ENCODE measurements around the gene CEP350.

CEP350 gene

DNA sequence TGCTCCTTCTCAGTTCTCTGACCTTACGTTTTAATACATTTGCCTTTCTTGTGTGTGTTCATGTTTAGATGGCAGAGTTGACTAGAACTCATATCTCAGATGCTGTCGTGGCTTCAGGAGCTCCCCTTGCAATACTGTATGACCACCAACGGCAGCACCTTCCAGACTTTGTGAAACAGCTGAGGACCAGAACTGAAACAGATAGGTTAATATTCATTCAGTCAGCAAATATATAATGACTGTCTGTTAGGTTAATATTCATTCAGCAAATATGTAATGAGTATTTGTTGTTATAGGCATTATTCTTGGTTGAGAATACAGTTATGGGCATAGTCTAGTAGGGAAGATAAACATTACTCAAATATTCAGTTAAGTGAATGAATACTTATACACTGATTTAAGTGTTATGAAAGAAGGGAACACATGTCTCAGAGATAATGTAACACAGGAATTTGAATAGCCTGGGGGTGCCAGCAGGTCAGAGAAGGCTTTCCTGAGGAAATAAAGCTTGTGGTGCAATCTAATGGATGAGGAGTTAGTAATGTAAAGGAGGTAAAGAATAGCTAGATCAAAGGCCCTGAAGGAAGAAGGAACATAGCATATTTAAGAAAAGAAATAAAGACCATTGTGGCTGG lies 88.5 kb downstream of the CEP350 start:
- Histone ChIP-seq H3K4me3 (ENCODE audit: low read length) (no peak overlapping the region), H3K27ac (ENCODE audit: low read length) (no peak overlapping the region), H3K9ac (ENCODE audit: low read length) (no peak overlapping the region), H3K4me1 (ENCODE audit: control insufficient read depth, low read depth, low read length) (no peaks in the 10 kb centered on the region), H3K27me3 (ENCODE audit: control insufficient read depth, insufficient read depth, low read length) (no peaks in the 10 kb centered on the region), H3K9me3 (ENCODE audit: control insufficient read depth, low read depth, low read length) (no peaks in the 10 kb centered on the region), H3K36me3 (ENCODE audit: control insufficient read depth, low read depth, low read length) (peaks cover 60% of the 10 kb centered on the region)

- H3K27me3 ChIP-seq (ENCODE audit: control insufficient read depth, insufficient read depth, low read length) = no peaks in the 10 kb centered on the region
- no peaks in the 10 kb centered on the region for H3K9me3 ChIP-seq (ENCODE audit: control insufficient read depth, low read depth, low read length)
- no peak overlapping the region for H3K27ac ChIP-seq (ENCODE audit: low read length)
- H3K4me3 ChIP-seq (ENCODE audit: low read length) = no peak overlapping the region
- peaks cover 64% of the 10 kb centered on the region for H3K36me3 ChIP-seq (ENCODE audit: control insufficient read depth, low read depth, low read length)
- H3K4me1 ChIP-seq (ENCODE audit: control insufficient read depth, low read depth, low read length) = no peaks in the 10 kb centered on the region
- no peak overlapping the region for H3K9ac ChIP-seq (ENCODE audit: low read length)
Observed at GRCh38 chr1:180043785-180044184, 89.2 kb downstream of the CEP350 start.

- Histone ChIP-seq H3K9ac (ENCODE audit: low read length) (no peak overlapping the region), H3K9me3 (ENCODE audit: control insufficient read depth, low read depth, low read length) (no peaks in the 10 kb centered on the region), H3K27ac (ENCODE audit: low read length) (no peak overlapping the region), H3K4me3 (ENCODE audit: low read length) (no peak overlapping the region), H3K36me3 (ENCODE audit: control insufficient read depth, low read depth, low read length) (peaks cover 69% of the 10 kb centered on the region), H3K4me1 (ENCODE audit: control insufficient read depth, low read depth, low read length) (no peaks in the 10 kb centered on the region), H3K27me3 (ENCODE audit: control insufficient read depth, insufficient read depth, low read length) (no peaks in the 10 kb centered on the region)
Observed at GRCh38 chr1:180046674-180047073, 92.1 kb downstream of the CEP350 start.

- Histone ChIP-seq H3K4me1 (ENCODE audit: control insufficient read depth, low read depth, low read length) (no peaks in the 10 kb centered on the region), H3K36me3 (ENCODE audit: control insufficient read depth, low read depth, low read length) (peaks cover 49% of the 10 kb centered on the region), H3K9ac (ENCODE audit: low read length) (no peak overlapping the region), H3K27me3 (ENCODE audit: control insufficient read depth, insufficient read depth, low read length) (no peaks in the 10 kb centered on the region), H3K9me3 (ENCODE audit: control insufficient read depth, low read depth, low read length) (no peaks in the 10 kb centered on the region), H3K27ac (ENCODE audit: low read length) (no peak overlapping the region), H3K4me3 (ENCODE audit: low read length) (no peak overlapping the region)
Observed at GRCh38 chr1:180053594-180054567, 99.3 kb downstream of the CEP350 start.

DNA sequence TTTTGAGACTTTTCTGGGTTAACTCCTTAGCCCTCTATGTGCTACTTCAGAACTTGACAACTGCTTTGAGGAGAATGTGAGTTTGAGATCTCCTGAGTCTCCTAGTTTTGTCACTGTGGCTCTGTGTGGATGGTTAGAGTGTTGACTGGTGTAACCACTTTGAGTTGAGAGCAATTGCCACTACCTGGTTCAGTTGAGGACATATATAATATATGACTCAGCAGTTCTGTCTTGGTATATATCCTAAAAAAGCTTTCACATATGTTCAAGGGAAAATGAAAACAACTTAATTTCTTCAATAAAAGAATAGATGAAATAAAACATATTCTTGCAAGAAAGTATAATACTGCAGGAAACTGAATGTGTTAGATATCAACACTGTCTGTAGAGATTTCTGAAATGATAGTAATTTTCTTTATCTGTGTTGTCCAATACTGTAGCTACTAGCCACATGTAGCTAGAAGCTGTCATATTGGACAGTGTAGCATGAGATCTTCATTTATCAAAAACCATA lies 103.3 kb downstream of the CEP350 start:
- Histone ChIP-seq H3K4me1 (ENCODE audit: control insufficient read depth, low read depth, low read length) (no peaks in the 10 kb centered on the region), H3K4me3 (ENCODE audit: low read length) (no peak overlapping the region), H3K36me3 (ENCODE audit: control insufficient read depth, low read depth, low read length) (peaks cover 42% of the 10 kb centered on the region), H3K9me3 (ENCODE audit: control insufficient read depth, low read depth, low read length) (no peaks in the 10 kb centered on the region), H3K9ac (ENCODE audit: low read length) (no peak overlapping the region), H3K27me3 (ENCODE audit: control insufficient read depth, insufficient read depth, low read length) (no peaks in the 10 kb centered on the region), H3K27ac (ENCODE audit: low read length) (peak overlapping the region; percentile 24)

GRCh38 chr1:180061019-180061418 lies 106.4 kb downstream of the CEP350 start:
- Histone ChIP-seq H3K27ac (ENCODE audit: low read length) (no peak overlapping the region), H3K9ac (ENCODE audit: low read length) (no peak overlapping the region), H3K9me3 (ENCODE audit: control insufficient read depth, low read depth, low read length) (no peaks in the 10 kb centered on the region), H3K4me1 (ENCODE audit: control insufficient read depth, low read depth, low read length) (no peaks in the 10 kb centered on the region), H3K27me3 (ENCODE audit: control insufficient read depth, insufficient read depth, low read length) (no peaks in the 10 kb centered on the region), H3K4me3 (ENCODE audit: low read length) (no peak overlapping the region), H3K36me3 (ENCODE audit: control insufficient read depth, low read depth, low read length) (peaks cover 38% of the 10 kb centered on the region)

- H3K4me1 ChIP-seq (ENCODE audit: control insufficient read depth, low read depth, low read length) = no peaks in the 10 kb centered on the region
- no peak overlapping the region for H3K4me3 ChIP-seq (ENCODE audit: low read length)
- no peak overlapping the region for H3K9ac ChIP-seq (ENCODE audit: low read length)
- peaks cover 41% of the 10 kb centered on the region for H3K36me3 ChIP-seq (ENCODE audit: control insufficient read depth, low read depth, low read length)
- H3K9me3 ChIP-seq (ENCODE audit: control insufficient read depth, low read depth, low read length) = no peaks in the 10 kb centered on the region
- H3K27ac ChIP-seq (ENCODE audit: low read length) = no peak overlapping the region
- H3K27me3 ChIP-seq (ENCODE audit: control insufficient read depth, insufficient read depth, low read length) = no peaks in the 10 kb centered on the region
Observed at GRCh38 chr1:180062452-180062971, 107.9 kb downstream of the CEP350 start.

GRCh38 chr1:180065408-180065807 lies 110.8 kb downstream of the CEP350 start:
- H3K9ac ChIP-seq (ENCODE audit: low read length) = no peak overlapping the region
- H3K9me3 ChIP-seq (ENCODE audit: control insufficient read depth, low read depth, low read length) = no peaks in the 10 kb centered on the region
- no peaks in the 10 kb centered on the region for H3K4me1 ChIP-seq (ENCODE audit: control insufficient read depth, low read depth, low read length)
- H3K4me3 ChIP-seq (ENCODE audit: low read length) = no peak overlapping the region
- peaks cover 52% of the 10 kb centered on the region for H3K36me3 ChIP-seq (ENCODE audit: control insufficient read depth, low read depth, low read length)
- H3K27ac ChIP-seq (ENCODE audit: low read length) = no peak overlapping the region
- no peaks in the 10 kb centered on the region for H3K27me3 ChIP-seq (ENCODE audit: control insufficient read depth, insufficient read depth, low read length)

- Histone ChIP-seq H3K36me3 (ENCODE audit: control insufficient read depth, low read depth, low read length) (peaks cover 54% of the 10 kb centered on the region), H3K27me3 (ENCODE audit: control insufficient read depth, insufficient read depth, low read length) (no peaks in the 10 kb centered on the region), H3K4me1 (ENCODE audit: control insufficient read depth, low read depth, low read length) (no peaks in the 10 kb centered on the region), H3K4me3 (ENCODE audit: low read length) (no peak overlapping the region), H3K9ac (ENCODE audit: low read length) (no peak overlapping the region), H3K9me3 (ENCODE audit: control insufficient read depth, low read depth, low read length) (no peaks in the 10 kb centered on the region), H3K27ac (ENCODE audit: low read length) (no peak overlapping the region)
Observed at GRCh38 chr1:180066150-180066549, 111.5 kb downstream of the CEP350 start.

GRCh38 chr1:180070286-180070685 lies 115.7 kb downstream of the CEP350 start:
- no peak overlapping the region for H3K27ac ChIP-seq (ENCODE audit: low read length)
- no peak overlapping the region for H3K4me3 ChIP-seq (ENCODE audit: low read length)
- no peaks in the 10 kb centered on the region for H3K27me3 ChIP-seq (ENCODE audit: control insufficient read depth, insufficient read depth, low read length)
- H3K4me1 ChIP-seq (ENCODE audit: control insufficient read depth, low read depth, low read length) = no peaks in the 10 kb centered on the region
- peaks cover 36% of the 10 kb centered on the region for H3K36me3 ChIP-seq (ENCODE audit: control insufficient read depth, low read depth, low read length)
- H3K9me3 ChIP-seq (ENCODE audit: control insufficient read depth, low read depth, low read length) = no peaks in the 10 kb centered on the region
- no peak overlapping the region for H3K9ac ChIP-seq (ENCODE audit: low read length)

- H3K4me3 ChIP-seq (ENCODE audit: low read length) = no peak overlapping the region
- H3K36me3 ChIP-seq (ENCODE audit: control insufficient read depth, low read depth, low read length) = peaks cover 42% of the 10 kb centered on the region
- H3K9ac ChIP-seq (ENCODE audit: low read length) = no peak overlapping the region
- no peaks in the 10 kb centered on the region for H3K27me3 ChIP-seq (ENCODE audit: control insufficient read depth, insufficient read depth, low read length)
- H3K4me1 ChIP-seq (ENCODE audit: control insufficient read depth, low read depth, low read length) = no peaks in the 10 kb centered on the region
- H3K9me3 ChIP-seq (ENCODE audit: control insufficient read depth, low read depth, low read length) = no peaks in the 10 kb centered on the region
- H3K27ac ChIP-seq (ENCODE audit: low read length) = no peak overlapping the region
Observed at GRCh38 chr1:180071759-180072158, 117.1 kb downstream of the CEP350 start.
